CD4-positive, alpha-beta T cell treated with Interleukin-10 for 1 hour (primary cell): ENCODE results near the gene TSC22D2.
A peak's percentile ranks its signal among the peaks of the same experiment; 100 is the strongest.

Experiments
- DNase-seq: peaks from one replicate; pipeline ENCODE4 v3.0.0-alpha.2; 2020

The TSC22D2 gene

GRCh38 chr3:150385296-150386242 lies 22.5 kb upstream of the TSC22D2 start:
- peak; percentile 34 for DNase-seq

GRCh38 chr3:150388498-150389418 lies 19.3 kb upstream of the TSC22D2 start:
- DNase-seq: no peak

DNA sequence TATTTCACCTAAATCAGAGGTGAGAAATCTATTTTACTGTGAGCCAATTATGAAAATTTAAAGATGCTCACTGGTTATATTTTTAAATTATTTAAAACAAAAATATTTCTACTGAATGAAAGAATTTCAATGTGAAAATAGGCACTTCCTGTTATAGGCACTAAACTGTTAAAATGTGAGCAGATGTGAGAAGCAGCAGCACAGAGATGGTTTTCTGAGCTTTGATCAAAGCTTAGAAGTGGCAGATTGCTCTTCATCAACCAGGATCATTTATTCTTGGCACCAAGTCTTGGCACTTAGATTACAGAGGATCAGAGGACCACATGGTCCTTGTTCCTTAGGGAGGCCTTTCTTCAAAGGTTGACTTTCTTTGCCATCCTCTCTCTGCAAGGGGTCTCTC lies 18.0 kb upstream of the TSC22D2 start:
- no peak for DNase-seq

- no peak for DNase-seq
Measured at GRCh38 chr3:150391161-150391560, 16.9 kb upstream of the TSC22D2 start.

DNA sequence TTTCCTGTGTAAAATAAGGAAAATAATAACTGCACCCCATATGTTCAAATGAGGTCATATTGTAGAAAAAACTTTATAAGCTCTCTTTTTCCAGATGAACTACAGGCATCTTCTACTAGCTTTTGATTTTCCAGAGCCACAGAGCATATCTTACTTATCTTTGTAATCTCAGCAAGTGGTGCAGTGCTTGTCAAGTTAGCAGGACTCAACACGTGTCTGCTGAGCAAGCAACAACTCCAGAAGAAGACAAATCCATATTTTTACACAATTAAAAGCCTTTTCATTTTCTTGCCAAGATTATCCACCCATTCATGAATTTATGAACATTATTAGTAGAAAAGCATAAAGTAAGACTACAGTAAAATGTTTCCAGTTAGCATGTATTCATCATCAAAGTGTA lies 14.4 kb upstream of the TSC22D2 start:
- no peak for DNase-seq

GRCh38 chr3:150394606-150395005 lies 13.5 kb upstream of the TSC22D2 start:
- DNase-seq: no peak

GRCh38 chr3:150396491-150396890 lies 11.6 kb upstream of the TSC22D2 start:
- DNase-seq: no peak

- DNase-seq: no peak
Measured at GRCh38 chr3:150396956-150397550, 11.0 kb upstream of the TSC22D2 start.

GRCh38 chr3:150399060-150399459 lies 9.0 kb upstream of the TSC22D2 start:
- DNase-seq: no peak

- no peak for DNase-seq
Measured at GRCh38 chr3:150401285-150401684, 6.8 kb upstream of the TSC22D2 start.

DNA sequence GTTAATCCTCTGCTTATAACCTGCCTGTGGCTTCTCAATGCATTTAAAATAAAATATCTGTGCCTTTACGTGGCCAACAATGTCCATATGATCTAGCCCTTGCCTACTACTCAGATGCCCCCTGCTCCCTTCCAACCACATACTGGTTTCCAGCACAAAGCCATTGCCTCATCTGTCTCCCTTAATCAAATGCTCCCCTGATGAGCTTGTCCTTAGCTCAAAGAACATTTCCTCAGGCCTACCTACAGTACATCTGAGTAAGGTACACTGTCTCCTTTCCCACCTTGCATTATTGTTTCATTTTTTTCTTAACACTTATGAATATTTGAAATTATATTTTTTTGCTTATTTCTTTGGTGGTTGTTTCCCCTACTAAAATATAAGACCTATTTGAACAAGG lies 5.9 kb upstream of the TSC22D2 start:
- no peak for DNase-seq

- no peak for DNase-seq
Measured at GRCh38 chr3:150404023-150404422, 4.1 kb upstream of the TSC22D2 start.

DNA sequence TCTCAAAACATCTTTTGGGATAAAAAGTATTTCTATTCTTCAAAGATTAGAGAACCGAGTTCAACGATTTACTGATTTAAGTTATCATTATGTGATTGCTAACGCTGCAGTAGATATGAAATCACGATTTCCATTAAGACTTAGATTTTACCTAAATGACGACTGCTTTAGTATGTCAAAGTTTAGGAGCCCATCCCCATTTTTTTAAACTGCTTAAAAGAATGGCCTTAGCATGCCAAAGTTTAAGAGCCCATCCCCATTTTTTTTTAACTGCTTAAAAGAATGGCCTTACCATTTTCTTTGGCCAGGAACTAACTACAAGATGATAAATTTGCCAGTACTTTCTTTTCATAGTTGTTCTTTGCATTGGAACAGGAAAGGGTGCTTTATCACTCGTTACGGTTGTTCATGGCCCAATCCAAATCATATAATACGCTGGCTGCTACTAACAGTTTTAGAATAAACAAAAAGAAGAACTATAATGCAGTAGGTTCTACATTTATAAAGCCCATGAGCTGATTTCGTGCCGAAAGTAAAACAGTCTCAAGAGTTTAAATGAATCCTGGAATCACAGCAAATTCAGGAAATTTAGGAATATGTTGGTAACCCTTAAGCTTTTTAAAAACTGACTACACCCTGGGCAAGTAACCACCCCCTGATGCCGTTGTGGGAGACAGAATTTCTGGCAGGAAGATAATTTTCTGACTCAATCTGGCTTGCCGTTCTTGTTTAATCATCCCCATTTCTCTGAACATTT lies 869 bp upstream of the TSC22D2 start:
- no peak for DNase-seq

DNA sequence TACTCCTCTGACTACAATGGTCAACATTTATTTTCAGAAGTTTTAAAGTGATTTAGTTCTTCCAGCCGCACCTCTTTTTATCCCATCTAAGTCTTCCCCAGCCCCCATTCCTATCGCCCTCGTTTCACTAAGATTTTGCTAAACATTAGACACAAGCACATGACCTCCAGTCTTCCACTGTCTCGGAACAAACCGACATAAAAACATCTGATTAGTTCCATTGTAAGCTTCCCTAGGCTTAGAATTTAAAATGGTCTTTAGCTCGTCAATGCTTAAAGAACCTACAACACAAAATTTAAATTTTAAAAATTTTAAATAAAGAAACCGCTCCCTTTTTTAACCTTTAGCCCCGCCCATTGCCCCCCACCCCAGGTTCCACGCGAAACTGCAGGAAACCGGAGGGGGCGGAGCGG lies 284 bp upstream of the TSC22D2 start:
- no peak for DNase-seq

DNA sequence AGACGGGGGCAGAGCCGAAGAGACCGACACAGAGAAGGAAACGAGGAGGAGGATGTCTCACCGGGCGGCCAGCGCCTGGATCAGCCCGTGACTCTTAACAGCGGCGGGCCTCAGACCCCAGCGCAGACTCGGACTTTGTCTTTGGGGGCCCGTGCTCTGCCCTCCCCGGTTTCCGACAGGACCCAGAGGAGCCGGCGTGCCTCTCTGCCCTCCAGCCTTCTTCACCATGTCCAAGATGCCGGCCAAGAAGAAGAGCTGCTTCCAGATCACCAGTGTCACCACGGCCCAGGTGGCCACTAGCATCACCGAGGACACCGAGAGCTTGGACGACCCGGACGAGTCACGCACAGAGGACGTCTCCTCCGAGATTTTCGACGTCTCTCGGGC lies 1.0 kb downstream of the TSC22D2 start:
- DNase-seq: no peak

DNA sequence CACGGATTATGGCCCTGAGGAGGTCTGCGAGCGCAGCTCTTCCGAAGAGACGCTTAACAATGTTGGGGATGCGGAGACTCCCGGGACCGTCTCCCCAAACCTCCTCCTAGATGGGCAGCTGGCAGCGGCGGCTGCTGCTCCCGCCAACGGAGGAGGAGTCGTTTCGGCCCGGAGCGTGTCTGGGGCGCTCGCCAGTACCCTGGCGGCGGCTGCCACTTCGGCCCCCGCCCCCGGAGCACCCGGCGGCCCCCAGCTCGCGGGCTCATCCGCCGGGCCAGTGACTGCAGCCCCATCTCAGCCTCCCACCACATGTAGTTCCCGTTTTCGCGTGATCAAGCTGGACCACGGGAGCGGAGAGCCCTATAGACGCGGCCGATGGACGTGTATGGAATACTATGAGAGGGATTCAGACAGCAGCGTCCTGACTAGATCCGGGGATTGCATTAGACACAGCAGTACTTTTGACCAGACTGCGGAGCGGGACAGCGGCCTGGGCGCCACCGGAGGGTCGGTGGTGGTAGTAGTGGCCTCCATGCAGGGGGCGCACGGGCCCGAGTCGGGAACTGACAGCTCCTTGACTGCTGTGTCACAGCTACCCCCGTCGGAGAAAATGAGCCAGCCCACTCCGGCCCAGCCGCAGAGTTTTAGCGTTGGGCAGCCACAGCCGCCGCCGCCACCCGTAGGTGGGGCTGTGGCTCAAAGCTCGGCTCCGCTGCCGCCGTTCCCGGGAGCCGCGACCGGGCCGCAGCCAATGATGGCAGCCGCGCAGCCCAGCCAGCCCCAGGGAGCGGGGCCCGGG lies 1.6 kb downstream of the TSC22D2 start:
- peak; percentile 71 for DNase-seq

DNA sequence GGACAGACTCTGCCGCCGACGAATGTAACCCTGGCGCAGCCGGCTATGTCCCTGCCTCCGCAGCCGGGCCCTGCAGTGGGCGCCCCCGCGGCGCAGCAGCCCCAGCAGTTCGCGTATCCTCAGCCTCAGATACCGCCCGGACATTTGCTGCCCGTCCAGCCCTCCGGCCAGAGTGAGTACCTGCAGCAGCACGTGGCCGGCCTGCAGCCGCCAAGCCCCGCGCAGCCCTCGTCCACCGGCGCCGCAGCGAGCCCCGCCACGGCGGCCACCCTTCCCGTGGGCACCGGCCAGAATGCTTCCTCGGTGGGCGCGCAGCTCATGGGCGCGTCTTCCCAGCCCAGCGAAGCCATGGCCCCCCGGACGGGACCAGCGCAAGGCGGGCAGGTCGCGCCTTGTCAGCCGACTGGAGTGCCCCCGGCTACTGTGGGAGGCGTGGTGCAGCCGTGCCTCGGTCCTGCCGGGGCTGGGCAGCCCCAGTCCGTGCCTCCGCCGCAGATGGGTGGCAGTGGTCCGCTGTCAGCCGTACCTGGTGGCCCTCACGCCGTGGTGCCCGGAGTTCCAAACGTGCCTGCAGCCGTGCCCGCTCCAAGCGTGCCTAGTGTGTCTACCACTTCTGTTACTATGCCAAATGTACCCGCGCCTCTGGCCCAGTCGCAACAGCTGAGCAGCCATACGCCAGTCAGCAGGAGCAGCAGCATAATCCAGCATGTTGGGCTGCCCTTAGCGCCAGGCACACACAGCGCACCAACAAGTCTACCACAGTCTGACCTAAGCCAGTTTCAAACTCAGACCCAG lies 2.4 kb downstream of the TSC22D2 start:
- DNase-seq: peak; percentile 26

GRCh38 chr3:150411106-150411460 lies 3.0 kb downstream of the TSC22D2 start:
- no peak for DNase-seq

- no peak for DNase-seq
Measured at GRCh38 chr3:150411546-150411945, 3.4 kb downstream of the TSC22D2 start.

DNA sequence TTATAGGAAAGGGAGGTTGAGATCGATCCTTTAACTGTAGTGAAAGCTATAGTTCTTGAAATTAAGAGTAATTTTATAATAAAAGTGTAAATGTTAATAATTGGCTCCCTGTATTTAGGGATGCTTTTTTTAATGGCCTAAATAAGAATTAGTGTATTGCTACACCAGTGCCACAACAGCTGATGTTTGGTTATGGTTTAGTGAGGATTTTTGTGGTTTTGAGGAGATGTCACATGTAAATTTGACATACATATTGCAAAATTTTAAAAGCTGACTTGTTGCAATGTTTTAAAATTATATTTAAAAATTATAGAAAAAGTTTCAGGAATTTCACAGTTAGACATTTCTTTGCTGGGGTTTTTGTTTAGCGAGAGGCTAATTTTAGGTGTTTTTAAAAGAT lies 3.9 kb downstream of the TSC22D2 start:
- DNase-seq: no peak
